Left colon (tissue), 2 donors: Measurements from ENCODE around the gene EIF1AY. TPM values are rescaled to one million over a fixed set of nuclear protein-coding genes. Genes with fewer than 3 reads are reported as not detected.
"Not testable (repeated sequence)": the region's sequence is repeated elsewhere in the genome, so short reads cannot be mapped to it uniquely, and the experiment has no call there.

Experiments
- ATAC-seq: fragments of 200-7000 bp; cut with Tn5 transposase; one replicate; pipeline ENCODE4 v1.9.1; 2020; ENCODE audit warnings: mild to moderate bottlenecking, moderate library complexity
- DNase-seq, 2 donors: peaks; one replicate each; pipeline ENCODE4 v3.0.0-alpha.2; 2020
- intact Hi-C, 2 donors: fragments of 100-400 bp; cut with DNase I in 1 of 2; cut with micrococcal nuclease in 1 of 2; formaldehyde crosslinking; loops; one replicate each; pipeline versions ENCODE4 v1.11.2 to v1.14.0; 2022; cut with DNase I, micrococcal nuclease
- long read RNA-seq: library from polyadenylated mRNA; unstranded; transcript quantifications from one replicate; pipeline ENCODE4 v2.0.0, GENCODE V29; 2021
- total RNA-seq, 2 donors: library from RNA; stranded (reverse); fragmentation: NEBNext Ultra II Directional; extraction: Animal tissue kit (Norgen Biotek cat#: 25700); gene quantifications; one replicate each; pipeline ENCODE4 v1.2.1, GENCODE V29; 2021
- donor health status: DM: no; HTN: no; CAD: no.
- donor health status: DM: yes; HTN: yes; CAD: no.

The EIF1AY gene, protein sequence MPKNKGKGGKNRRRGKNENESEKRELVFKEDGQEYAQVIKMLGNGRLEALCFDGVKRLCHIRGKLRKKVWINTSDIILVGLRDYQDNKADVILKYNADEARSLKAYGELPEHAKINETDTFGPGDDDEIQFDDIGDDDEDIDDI
- total RNA-seq: not detected
- long read RNA-seq: 0 reads

DNA sequence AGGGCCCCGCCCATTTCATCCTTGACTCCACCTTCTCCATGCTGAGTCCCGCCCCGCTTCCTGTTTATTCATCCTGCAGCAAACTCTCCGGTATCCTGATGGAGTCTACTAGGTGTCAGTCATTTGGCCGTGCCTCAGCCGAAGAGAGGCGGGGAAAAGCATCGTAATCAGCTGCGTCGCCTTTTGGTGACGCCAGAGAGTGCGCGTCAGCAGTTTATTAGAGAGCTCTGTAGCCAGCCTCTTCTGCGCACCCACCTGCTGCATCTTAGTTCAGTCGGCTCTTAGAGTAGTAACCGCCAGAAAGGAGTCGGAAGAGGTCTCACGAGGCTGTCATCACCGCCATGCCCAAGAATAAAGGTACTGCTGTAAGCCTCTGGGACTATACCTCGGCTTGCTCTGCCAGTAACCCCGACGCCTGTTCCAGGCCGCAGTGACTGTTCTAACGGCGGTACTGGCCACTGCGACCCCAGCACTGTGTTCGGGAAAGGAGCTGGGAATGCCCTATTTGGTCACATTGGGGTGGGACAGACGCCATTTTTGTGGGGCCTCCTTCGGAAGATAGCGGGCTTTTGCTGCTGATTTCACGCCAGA, at the start of gene EIF1AY:
EIF1AY (plus strand) TSS at position 246 of the 591 bp plus-strand sequence; CDS start at position 342, 96 bp downstream.
- DNase-seq (no peak), ATAC-seq (no peak)
- intact Hi-C loops: no loop called here

DNA sequence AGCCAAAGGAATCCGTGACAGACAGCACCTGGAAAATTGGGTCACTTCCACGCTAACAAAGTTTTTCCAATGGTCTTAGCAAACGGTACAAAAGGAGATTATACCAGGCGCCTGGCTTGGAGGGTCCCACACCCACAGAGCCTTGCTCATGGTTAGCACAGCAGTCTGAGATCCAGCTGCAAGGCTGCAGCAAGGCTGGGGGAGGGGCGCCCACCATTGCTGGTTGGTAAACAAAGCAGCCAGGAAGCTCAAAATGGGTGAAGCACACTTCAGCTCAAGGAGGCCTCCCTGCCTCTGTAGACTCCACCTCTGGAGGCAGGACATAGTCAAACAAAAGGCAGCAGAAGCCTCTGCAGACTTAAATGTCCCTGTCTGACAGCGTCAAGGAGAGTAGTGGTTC, 47.1 kb upstream of the EIF1AY start:
- ATAC-seq: no peak
- intact Hi-C loops: no loop called here
- DNase-seq: no peak

DNA sequence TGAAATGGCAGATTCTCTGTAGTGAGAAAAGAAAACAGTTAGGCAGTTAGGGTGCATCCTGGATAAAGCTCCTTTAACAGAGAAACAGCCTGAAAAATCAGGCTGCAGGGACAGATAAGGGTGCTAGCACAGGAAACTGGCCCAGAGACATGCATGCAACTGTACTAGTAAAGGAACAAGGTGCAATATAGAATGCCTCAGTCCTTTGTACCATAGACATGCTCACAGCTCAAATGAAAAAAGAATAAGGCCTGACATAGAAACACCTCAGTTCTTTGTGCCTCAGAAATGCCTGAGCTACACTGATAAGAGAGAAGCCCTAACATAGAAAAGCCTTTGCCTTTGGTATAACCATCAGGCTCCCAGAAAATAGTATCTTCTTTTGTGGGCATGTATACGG, 37.4 kb upstream of the EIF1AY start:
- DNase-seq: no peak
- intact Hi-C loops: no loop called here
- ATAC-seq: no peak

DNA sequence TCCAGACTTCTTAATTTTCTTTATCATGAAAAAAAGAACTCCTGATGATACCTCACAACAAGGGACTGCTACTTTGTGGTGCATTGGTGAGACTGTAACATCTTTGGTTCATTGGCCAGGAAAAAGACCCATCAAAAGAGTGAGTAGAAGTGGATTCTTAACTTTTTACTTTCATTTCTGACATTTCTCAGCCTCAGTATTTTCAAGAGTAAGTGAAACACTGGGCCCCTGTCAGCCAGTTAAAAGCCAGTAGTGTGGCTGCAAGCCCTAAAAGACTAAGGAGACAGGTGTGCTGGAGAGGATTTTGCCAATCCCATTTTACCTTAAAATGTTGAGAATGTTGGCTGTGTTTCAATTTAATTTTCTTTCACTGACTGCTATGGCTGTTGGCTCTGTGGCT, 36.6 kb upstream of the EIF1AY start:
- ATAC-seq (no peak), DNase-seq (no peak)
- intact Hi-C loops: no loop called here

DNA sequence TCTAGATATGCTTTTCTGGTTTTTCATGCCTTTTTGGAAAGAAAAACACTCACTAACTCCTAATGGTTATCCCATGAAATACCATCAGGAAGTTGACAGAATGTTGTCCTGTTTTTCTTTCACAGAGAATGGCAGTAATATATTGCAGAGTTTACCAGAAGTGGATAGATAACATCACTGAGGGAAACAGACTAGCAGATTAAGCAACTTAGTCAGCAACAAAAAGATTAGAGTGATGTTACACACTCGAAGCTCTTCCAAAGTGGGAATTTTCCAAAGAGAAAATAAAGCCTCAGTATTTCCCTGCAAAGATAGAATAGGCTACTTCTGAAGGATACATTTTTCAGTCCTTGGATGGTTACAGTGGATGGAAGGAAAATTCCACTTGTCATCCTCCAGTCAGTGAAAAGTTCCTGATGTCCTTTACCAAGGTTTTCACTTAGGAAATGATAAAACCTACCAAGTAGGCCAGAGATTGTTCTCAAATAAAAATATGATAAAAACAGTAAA, 31.1 kb upstream of the EIF1AY start:
- intact Hi-C loops: no loop called here
- ATAC-seq: no peak
- DNase-seq: no peak

DNA sequence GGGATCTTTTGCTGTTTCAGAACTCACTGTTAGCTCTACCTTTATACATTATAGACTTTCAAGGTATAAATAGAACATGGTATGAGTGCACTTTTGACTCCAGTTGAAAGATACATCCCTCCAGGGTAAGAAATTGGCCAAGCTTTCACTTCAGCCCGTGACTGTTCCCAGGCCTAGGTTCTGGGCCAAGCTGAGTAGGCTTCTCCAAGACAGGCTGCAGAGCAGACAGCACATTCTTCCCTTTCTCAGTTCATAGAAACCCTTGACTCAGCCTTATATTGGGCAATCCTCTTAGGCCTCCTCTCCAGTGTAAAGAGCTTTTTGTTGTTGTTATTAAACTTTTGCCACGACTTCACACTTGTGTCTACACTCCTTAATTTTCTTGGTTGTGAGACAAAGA, 29.5 kb upstream of the EIF1AY start:
- ATAC-seq: no peak
- no peak for DNase-seq
- intact Hi-C loops: no loop called here

DNA sequence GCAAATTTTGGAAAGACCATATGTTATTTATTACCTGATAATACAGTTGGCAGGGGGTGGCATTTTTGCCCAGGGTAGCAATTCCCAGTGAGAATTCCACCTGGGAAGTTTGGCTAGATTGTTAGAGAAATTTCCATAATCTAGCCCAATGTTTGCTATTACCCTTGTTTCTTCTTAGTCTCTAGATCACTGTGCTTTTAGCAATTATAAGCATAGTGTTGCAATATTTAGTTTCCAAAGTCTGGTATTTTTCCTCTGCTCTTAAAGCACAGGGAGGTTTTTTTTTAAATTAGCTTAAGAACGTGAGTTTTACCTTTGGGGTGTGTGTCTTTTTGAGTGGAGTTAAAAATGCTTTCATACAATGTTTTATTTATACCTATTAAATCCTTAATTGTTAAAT, 26.3 kb upstream of the EIF1AY start:
- ATAC-seq: no peak
- no peak for DNase-seq
- intact Hi-C loops: no loop called here

DNA sequence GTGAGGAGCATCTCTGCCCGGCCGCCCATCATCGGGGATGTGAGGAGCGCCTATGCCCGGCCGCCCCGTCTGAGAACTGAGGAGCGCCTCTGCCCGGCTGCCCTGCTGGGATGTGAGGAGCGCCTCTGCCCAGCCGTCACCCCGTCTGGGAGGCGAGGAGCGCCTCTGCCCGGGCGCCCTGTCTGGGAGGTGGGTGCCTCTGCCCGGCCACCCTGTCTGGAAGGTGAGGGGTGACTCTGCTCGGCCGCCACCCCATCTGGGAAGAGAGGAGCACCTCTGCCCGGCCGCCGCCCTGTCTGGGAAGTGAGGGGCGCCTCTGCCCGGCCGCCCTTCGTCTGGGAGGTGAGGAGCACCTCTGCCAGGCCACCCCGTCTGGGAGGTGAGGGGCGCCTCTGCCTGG, 23.7 kb upstream of the EIF1AY start:
- no peak for DNase-seq
- intact Hi-C loops: no loop called here
- no peak for ATAC-seq

DNA sequence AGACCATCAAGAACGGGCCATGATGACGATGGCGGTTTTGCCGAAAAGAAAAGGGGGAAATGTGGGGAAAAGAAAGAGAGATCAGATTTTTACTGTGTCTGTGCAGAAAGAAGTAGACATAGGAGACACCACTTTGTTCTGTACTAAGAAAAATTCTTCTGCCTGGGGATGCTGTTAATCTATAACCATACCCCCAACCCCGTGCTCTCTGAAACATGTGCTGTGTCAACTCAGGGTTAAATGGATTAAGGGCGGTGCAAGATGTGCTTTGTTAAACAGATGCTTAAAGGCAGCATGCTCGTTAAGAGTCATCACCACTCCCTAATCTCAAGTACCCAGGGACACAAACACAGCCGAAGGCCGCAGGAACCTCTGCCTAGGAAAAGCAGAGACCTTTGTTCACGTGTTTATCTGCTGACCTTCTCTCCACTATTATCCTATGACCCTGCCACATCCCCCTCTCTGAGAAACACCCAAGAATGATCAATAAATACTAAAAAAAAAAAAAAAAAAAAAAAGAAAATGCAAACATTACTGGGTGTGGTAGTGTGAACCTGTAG, 22.7 kb upstream of the EIF1AY start:
- ATAC-seq, DNase-seq, intact Hi-C loops: not testable (repeated sequence)

DNA sequence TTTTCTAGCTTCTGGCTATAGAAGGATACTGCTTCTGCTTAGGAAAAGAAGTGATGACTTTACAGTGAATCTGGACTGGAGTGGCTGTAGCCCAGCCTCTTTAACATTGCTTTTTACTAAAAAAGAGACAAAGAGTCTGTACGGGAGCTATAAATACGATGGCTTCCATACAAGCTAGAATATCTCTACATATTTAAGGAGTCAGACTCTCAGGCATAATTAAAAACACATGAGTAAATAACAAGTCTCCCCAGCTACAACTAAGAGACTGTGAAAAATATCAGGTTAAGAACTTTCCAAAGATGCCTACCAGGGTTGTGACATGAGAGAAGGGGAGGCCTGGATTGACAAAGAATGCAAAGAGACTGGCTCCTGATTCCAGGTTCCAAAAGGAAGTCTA, 19.8 kb upstream of the EIF1AY start:
- intact Hi-C loops: no loop called here
- no peak for ATAC-seq
- no peak for DNase-seq

DNA sequence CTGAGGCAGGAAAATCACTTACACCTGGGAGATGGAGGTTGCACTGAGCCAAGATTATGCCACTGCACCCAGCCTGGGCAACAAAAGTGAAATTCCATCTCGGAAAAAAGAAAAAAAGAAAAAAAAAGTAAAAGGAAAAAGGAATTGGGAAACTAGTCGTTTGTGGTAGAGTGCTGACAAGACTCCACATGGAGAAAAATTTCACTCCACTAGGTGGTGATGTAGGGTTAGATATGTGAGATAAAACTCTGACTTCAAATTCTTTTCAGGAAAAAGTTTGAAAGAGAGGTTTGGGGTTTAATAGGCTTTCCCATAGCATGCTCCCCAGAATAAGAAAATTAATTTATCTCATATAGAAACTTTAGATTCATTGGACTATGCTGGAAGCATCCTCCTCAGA, 16.9 kb upstream of the EIF1AY start:
- DNase-seq (no peak), ATAC-seq (no peak)
- intact Hi-C loops: no loop called here

DNA sequence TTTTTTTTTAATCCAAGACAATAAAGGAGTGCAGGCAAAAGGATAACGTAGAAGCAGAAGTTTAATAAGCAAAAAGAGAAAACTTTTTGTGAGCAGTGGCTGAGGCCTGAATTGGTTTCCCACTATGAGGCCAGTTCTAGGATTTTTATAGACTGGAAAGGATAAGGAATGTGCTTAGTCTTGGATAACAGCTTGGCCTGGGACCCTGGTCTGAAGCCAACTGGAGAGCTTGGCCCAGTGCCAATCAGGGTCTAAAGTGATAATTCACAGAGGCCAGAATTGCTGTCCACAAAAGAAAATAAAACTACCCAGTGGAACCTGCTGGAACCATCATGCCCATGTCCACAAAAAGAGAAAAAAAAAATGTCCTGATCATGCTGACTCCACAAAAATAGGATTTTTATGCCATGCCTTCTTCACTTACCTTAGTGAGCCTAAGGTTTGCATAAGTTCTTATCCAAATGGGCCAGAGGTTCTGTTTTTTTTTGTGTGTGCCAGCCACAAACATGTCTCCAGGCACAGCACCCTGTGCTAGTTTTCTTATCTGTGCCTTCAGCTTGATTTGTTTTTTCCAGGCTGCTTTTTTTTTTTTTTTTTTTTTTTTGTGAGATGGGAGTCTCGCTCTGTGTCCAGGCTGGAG, 15.6 kb upstream of the EIF1AY start:
- ATAC-seq (no peak), DNase-seq (no peak)
- intact Hi-C loops: no loop called here

DNA sequence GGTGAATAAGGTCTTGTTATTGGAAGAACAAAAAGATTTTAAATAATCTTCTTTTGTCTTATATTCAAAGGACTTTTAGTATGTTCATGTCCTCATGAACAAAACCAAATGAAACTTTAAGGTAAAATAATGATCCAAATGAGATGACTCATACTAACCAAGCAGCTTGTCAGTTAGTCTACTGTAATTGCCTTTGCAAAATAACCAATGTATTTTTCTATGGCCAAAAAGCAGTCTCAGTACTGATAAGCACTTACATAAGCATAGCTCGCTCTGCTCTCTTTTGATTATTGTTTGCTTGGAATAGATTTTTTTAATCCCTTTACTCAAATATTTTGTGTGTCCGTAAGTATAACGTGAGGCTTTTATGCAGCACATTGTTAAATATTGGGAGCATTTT, 4.3 kb upstream of the EIF1AY start:
- DNase-seq: no peak
- intact Hi-C loops: no loop called here
- ATAC-seq: no peak

DNA sequence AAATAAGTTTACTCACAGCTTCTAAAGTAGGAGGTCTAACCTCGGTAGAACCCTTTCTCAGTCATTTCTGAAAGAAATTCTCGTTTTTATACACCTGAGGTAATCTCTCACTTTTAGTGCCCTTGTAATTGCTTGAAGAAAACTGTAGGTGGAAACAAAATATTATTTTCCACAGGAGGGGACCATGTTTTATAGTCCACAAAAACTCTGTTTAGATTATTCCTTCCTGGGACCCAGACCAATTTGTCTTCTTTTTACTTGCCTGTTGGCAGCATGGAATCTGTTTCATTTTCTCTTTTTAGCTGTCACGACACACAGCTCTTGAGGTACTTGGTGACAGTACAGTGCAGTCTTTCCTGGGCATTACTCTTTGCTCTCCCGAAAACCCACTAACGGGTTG, 930 bp downstream of the EIF1AY start:
- ATAC-seq (no peak), DNase-seq (no peak)
- intact Hi-C loops: no loop called here

DNA sequence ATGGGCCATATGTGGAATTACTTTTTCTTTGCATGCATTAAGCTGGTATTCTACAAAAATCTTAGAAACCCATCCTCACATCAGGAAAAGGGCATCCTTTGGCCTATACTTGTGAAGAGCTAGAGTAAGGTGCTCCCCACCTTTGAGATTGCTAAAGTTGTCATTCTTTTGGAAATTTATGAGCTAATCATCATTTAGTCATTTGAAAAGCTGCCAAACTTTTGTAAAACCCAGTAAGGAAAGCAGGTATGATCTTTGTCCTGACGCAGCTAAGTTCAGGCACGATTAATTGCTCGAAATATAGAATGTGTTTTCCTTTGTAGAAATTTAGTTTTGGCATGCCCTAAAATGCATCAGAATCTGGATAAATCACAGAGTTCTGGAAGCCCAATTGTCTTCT, 2.6 kb downstream of the EIF1AY start:
- DNase-seq: no peak
- intact Hi-C loops: no loop called here
- ATAC-seq: no peak

DNA sequence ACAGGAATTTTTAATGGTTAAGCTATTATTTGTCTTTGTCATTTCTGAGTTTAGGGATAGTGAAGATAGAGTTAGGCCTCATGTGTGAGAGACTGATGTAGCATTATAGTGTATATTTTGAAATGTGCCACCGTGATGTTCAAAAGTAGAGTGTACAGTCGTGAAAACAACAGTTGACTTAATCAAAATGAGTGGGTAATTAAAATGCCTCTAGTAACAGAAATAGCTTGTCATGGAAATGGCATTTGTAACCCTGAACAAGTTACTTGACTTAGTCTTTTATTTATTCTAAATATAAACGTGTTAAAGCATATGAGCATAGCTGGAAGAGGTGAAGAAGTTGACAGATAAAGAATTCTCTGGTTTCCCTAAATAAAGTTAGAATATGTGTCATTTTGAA, 6.1 kb downstream of the EIF1AY start:
- DNase-seq: no peak
- no peak for ATAC-seq
- intact Hi-C loops: no loop called here

DNA sequence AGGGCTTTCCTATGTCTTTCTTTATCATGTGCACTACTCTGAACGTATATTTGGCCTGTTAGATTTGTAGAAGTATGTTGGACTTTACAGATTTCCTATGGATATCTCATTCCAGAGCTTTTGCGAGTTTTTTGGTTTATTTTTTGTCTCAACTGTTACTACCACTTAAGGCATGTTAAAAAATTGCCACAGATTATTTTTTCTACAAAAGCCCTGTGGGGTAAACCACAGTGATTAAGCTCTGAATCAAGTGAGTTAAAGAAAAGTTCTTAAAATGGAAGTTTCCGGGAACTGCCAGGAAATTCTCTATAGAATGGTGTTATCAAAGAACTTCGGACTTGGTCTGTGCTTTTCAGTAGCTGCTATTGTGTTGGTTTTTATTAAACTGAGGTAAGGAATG, 10.6 kb downstream of the EIF1AY start:
- intact Hi-C loops: no loop called here
- DNase-seq: no peak
- no peak for ATAC-seq
